Measurements from ENCODE around the gene MIR17HG. TPM values are rescaled to one million over a fixed set of nuclear protein-coding genes. Genes with fewer than 3 reads are reported as not detected.

MIR17HG gene
- total RNA-seq, 1 donor from 2014 or later, result 27.0 TPM

- POLR2A ChIA-PET, result no interaction called here
- no peak for TF ChIP-seq CTCF (IDR thresholded peaks at IDR 0.05)
- H3K4me1 Mint-ChIP-seq, result peaks cover 3% of the 10 kb centered on the region
- intact Hi-C loops (cut with micrococcal nuclease), result no loop called here
- DNase-seq (no peak), ATAC-seq (ENCODE audit: low read depth) (no peak)
- no peaks in the 10 kb centered on the region for H3K27me3 Mint-ChIP-seq
- no peaks in the 10 kb centered on the region for H3K9me3 Mint-ChIP-seq
- H3K27ac Mint-ChIP-seq, result no peak overlapping the region
- CTCF ChIA-PET, result no interaction called here
- H3K4me3 Mint-ChIP-seq, result no peak overlapping the region
- H3K36me3 Mint-ChIP-seq (ENCODE audit: low read depth), result peaks cover 4% of the 10 kb centered on the region
Observed at GRCh38 chr13:91362908-91363307, 15.4 kb downstream of the MIR17HG start.

- Mint-ChIP-seq H3K9me3 (no peaks in the 10 kb centered on the region), H3K4me1 (peaks cover 13% of the 10 kb centered on the region), H3K27ac (no peak overlapping the region), H3K27me3 (no peaks in the 10 kb centered on the region), H3K4me3 (no peak overlapping the region), H3K36me3 (ENCODE audit: low read depth) (no peaks in the 10 kb centered on the region)
- TF ChIP-seq CTCF (IDR thresholded peaks at IDR 0.05), result no peak
- ATAC-seq (ENCODE audit: low read depth) (no peak), DNase-seq (no peak)
- ChIA-PET CTCF (no interaction called here), POLR2A (no interaction called here)
- intact Hi-C loops (cut with micrococcal nuclease), result no loop called here
Observed at GRCh38 chr13:91368101-91368500, 20.6 kb downstream of the MIR17HG start.

GRCh38 chr13:91368676-91369440 is 21.4 kb downstream of the MIR17HG start:
- H3K36me3 Mint-ChIP-seq (ENCODE audit: low read depth), result no peaks in the 10 kb centered on the region
- CTCF ChIA-PET, result no interaction called here
- peak overlapping the region; percentile 26 for H3K27ac Mint-ChIP-seq
- H3K4me3 Mint-ChIP-seq, result no peak overlapping the region
- intact Hi-C loops (cut with micrococcal nuclease), result no loop called here
- no peaks in the 10 kb centered on the region for H3K27me3 Mint-ChIP-seq
- POLR2A ChIA-PET, result no interaction called here
- DNase-seq (no peak), ATAC-seq (ENCODE audit: low read depth) (peak; percentile 52)
- H3K9me3 Mint-ChIP-seq, result no peaks in the 10 kb centered on the region
- peaks cover 13% of the 10 kb centered on the region for H3K4me1 Mint-ChIP-seq
- no peak for TF ChIP-seq CTCF (IDR thresholded peaks at IDR 0.05)

- Mint-ChIP-seq H3K27me3 (no peaks in the 10 kb centered on the region), H3K36me3 (ENCODE audit: low read depth) (no peaks in the 10 kb centered on the region), H3K27ac (peak overlapping the region; percentile 26), H3K9me3 (no peaks in the 10 kb centered on the region), H3K4me1 (peaks cover 13% of the 10 kb centered on the region), H3K4me3 (no peak overlapping the region)
- ChIA-PET POLR2A (no interaction called here), CTCF (no interaction called here)
- DNase-seq (no peak), ATAC-seq (ENCODE audit: low read depth) (peak; percentile 68)
- no peak for TF ChIP-seq CTCF (IDR thresholded peaks at IDR 0.05)
- intact Hi-C loops (cut with micrococcal nuclease), result no loop called here
Observed at GRCh38 chr13:91369441-91369831, 21.9 kb downstream of the MIR17HG start.

- intact Hi-C loops (cut with micrococcal nuclease), result no loop called here
- POLR2A ChIA-PET, result no interaction called here
- Mint-ChIP-seq H3K36me3 (ENCODE audit: low read depth) (no peaks in the 10 kb centered on the region), H3K4me1 (peaks cover 18% of the 10 kb centered on the region), H3K9me3 (no peaks in the 10 kb centered on the region), H3K27ac (no peak overlapping the region), H3K4me3 (no peak overlapping the region), H3K27me3 (no peaks in the 10 kb centered on the region)
- DNase-seq, result no peak
- CTCF ChIA-PET, result no interaction called here
- no peak for ATAC-seq (ENCODE audit: low read depth)
- no peak for TF ChIP-seq CTCF (IDR thresholded peaks at IDR 0.05)
Observed at GRCh38 chr13:91370501-91370900, 23.0 kb downstream of the MIR17HG start.
